Activated gamma-delta T cell treated with Interleukin-2 at 50 U/mL for 16 hours (primary cell): ENCODE results near the gene MESP2.

ENCODE experiments used
- DNase-seq: peaks from one replicate; pipeline ENCODE4 v3.0.0-alpha.2; 2020

MESP2 gene

DNA sequence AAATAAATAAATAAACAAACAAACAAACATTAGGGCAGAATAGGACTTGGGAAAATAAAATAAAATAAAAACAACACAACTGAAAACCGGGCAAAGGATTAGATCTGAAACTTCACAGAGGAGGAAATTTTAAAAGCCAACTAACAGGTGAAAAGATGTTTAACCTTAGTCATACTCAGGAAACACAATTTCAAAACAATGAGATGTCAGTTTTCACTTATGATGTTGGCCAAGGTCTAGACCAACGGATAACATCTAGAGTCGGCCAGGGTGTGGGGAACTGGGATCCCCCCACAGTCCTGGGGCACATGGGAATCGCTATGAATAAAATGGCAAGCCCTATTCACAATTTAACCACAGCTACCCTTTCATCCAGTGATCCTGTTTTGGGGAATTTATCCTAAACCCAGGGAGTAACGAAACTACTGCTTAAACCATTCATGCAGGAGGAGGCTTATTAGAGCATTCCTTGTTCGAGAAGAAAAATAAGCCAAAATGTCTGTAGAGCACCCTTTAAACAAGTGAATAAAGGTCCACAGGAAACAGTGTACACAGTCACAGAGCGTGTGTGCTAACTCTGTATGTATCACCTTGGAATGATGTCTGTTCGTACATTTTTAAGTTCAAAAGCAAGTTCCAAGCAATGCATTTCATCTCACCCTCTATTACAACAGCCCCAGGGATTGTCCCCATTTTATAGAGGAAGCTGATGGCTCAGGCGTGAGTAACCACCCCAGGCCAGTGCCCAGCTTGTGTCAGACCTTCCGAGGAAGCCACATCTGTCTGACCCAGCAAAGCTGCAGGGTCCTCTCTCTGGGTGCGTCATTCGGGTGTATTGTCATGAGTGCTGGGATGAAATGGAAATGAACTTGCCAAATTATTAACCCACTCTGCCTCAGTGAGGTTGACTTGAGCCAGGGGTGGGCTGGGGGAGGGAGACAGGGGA is 44.8 kb downstream of the MESP2 start:
- no peak for DNase-seq

DNA sequence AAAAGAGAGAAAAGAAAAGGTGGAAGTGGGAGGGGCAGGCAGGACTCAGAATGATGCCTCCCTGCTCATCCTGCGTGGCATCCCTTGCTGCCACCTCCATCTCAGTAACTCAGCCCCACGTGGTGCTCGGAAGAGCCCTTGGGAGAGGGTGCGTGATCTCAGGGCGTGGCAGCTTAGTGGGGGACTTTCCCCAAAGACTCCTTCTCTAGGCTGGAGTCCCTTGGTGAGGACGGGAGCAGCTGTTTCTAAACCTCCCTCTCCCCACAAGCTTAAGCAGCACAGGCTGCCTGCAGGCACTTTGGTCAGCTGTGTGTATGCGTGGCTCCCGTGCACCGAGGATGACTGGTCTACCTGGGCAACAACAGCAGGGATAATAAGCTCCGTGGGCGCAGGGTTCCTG is 45.9 kb downstream of the MESP2 start:
- no peak for DNase-seq

DNA sequence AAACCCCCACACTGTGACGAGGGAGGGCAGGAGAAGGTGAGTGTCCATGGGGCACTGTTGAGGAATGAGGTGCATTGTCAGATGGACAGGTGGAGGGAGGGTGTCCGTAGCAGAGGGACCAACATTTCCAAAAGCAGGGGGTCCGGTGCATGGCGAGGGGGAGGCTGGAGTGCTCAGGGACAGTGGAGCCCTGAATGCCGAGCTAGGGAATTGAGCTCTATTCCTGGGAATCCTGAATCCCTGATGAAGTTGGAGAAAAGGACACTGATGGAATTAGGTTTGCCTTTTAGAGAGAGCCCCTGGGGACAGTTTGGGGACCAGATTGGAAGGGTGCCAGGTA is 46.4 kb downstream of the MESP2 start:
- DNase-seq = no peak

DNA sequence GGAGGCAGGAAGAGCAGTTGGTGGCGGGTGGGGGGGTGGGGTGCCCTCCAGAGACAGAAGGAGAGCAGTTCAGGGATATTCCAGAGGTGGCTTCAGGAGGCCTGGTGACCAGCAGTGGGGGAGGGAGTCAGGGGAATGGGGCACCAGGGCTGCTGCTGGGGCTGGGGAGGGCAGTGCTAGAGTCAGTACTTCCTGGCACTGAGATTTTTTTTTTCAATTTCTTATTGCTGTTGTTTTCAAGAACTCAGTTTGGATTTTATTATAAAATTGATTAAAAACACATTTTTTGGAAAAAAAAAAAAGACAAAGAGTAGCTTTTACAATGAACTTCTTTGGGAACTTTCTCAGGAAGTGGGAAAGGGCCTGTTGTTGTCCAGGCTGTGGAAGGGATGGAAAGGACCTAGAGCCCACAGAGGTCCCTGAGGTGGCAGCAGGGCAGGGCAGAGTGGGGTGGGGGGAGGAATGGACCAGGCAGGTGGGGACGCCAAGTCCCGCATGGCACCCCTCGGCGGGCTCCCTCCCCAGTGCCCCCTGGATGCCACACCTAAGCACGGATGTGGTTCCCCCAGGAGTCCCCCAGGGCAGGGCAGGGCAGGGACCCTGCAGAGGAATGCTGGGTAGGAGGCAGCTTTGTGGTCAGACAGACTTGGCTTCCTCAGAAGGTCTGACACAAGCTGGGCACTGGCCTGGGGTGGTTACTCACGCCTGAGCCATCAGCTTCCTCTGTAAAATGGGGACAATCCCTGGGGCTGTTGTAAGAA is 47.0 kb downstream of the MESP2 start:
- no peak for DNase-seq

DNA sequence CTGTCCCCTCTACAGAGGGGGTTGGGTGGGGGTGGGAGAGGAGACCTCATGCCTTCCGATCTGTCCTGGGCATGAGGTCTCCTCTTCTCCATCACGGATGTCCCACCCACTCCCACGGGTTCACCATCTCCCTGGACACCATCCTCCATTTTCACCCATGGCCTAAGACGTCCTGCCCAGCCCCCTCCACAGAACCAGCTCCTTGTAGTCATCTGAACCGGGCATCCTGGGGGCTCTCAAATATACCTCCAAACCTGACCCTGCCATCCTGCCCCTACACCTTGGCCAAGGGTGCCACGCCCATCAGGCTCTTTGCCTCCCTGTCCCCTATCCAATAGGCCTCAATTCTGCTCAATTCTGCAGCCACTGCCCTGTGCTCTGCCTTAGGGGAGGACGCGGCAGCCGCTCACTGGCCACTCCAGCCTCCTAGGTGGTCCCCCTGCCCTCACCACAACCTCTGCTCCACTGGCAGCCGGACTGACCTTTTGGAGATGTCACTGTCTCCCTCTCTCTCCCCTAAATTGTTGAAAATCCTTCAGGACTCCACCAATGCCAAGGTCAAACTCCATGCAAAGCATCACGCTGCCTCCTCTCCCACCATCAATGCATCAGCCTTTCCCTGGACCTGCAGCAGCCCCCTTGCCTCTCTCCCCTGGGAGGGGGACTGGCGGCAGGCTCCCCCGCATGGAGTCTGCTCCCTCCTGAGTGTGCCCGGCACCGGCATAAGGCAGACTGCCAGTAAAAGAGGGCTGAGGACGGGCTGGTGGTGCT is 47.9 kb downstream of the MESP2 start:
- DNase-seq = no peak

DNA sequence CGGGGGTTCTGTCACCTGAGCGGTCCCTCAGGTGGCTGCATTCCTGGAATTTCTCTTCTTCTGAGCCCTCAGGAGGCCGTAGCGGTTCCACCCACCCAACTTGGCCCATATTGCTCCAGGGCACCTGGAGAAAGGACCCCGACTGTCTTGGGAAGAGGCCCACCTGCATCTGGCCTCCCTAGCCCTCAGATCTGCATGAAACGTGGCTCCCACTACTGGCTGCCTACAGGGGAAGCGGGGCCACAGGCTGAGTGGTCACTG is 48.4 kb downstream of the MESP2 start:
- no peak for DNase-seq

DNA sequence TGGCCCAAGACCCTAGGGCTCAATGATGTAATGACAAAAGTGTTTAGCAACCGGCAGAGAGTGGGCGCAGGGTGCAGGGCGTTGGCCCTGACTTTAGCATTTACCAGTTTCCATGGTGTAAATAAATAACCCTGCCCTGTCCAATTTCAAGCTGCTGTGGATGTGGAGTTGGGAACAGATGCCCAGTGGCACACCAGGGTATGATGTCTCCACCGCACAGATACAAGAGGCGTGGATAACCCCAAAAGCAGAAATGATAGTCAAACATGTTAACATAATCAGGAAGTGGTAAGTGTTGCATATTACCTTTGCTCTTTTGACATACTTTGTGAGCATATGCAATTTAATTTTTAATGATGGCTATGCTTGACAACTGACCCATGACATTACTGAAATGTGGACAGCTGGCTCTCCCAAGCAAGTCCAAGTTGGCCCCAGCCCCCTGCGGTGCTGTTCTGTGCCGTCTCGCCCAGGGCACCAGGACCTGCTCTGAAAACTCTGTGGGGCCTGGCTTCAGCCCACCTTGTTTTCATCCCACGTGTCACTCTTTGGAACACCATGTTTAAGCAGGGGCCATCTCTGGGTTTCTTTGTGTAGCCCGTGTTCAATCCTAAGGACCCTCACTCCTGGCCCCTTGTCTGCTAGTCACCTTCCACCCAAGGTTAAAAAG is 49.3 kb downstream of the MESP2 start:
- no peak for DNase-seq

DNA sequence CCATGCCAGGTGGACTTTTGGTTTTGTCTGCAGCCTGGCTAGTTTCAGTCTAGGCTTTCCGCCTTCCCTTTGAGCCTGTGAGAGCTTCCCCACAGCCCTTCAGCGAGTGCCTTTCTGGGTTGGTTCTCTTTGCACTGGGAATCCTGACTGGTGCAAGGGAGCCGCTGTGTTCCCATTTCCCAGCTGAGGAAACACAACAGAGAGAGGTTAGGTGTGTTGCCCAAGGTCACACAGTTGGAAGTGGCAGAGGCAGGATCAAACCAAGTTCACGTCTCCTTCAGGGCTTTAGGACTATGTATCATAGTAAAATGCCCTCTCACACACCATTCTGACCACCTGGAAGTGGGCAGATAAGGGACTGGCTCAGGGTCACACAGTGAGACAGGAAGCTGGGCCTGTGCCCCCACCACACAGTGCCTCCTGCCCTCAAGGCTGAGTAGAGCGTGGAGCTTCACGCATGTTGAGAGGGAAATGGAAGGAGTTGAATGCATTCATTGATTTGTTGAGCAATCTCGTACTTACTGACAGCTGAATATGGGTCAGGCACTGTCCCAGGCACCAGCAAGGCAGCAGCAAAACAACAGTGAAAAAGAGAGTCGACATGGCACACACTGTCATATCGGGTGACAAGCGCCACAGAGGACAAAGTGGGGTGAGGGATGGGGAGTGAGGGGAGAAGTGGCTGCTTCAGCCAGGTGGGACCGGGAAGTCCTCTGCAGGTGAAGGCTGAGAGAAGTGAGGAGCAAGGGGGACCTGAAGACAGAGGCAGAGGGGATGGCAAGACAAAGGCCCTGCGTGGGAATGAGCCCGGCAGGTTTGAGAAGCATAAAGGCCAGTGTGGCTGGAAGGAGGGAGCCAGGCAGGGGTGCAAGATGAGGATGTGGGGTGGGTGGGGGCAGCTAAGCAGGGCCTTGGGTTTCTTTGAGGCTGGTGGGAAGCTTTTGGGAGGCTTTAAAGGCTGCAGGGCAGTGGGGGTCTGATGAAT is 50.8 kb downstream of the MESP2 start:
- no peak for DNase-seq

DNA sequence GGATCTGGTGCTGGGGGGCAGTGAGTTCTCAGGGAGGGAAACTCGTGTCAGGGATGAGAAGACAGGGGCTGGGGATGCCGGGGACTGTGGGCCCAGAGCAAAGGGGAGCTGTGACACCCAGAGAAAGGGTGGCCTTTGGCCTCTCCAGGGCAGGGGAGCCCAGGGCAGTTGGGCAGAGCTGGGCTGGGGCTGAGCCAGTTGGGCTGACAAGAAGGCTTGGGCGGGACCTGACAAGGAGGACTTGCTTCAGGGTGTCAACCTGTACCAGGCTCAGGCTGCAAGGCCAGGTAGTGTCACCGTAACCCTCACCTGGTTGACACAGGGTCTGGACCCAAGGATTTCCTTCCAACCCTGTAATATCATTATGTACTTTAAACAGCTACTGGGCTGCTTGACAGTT is 51.7 kb downstream of the MESP2 start:
- DNase-seq = no peak
